Fibroblast of lung (primary cell): ENCODE measurements around the gene SULF2.

ENCODE experiments used
- CTCF ChIP-seq, 2 donors: IDR thresholded peaks in 1 of 2; conservative IDR thresholded peaks in 1 of 2; 1 replicate in 1 of 2; 2 replicates in 1 of 2; pipeline ENCODE4 v1.5.1; 2011 to 2012; ENCODE audit warnings: low read length in 2 of 2, control low read depth in 1 of 2, inconsistent platforms in 1 of 2, low read depth in 1 of 2, mild to moderate bottlenecking in 1 of 2
- EZH2 ChIP-seq: IDR thresholded peaks from 2 replicates; pipeline ENCODE4 v1.5.1; 2012; ENCODE audit warnings: low read length, control low read depth, mild to moderate bottlenecking; ENCODE audit errors: missing control alignments

DNA sequence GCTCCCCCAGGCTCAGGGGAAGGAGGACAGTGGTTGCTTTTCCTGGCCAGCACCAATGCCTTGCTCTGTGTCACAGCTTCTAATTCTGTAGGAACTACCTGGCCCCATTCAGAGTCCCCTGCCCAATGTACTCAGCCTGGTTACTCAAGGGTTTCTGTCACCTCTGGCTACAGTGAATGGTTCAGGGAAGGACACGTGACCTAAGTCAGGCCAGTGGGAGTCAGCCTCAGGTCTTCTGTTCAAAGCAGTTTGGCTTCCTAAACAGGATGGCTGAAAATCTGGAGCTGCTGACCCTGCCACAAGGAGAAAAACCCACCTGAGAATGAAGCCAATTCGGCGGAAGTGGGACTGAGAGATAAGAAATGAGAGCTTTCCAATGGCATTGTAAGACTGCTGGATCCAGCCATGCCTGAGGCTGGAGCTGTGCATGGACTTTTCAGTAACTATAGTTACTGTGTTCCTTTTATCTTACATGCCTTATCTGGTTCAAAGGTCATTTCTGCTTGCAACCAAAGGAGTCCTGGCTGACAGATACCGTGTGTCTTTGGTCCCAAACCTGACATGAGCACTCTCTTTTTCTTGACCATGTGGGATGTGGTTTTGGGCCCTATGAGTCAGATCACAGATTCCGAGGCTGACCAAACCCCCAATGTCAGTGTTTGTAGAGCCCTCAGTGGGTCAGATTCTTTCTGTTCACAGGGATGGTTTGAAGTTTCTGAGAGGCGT, 104.3 kb downstream of the SULF2 start:
- TF ChIP-seq CTCF (conservative IDR thresholded peaks at IDR 0.05 in 1 of 2, IDR thresholded peaks at IDR 0.05 in 1 of 2; ENCODE audit: low read depth in 1 of 2, low read length in 2 of 2) (no peak), EZH2 (no peak)
